GM18499 (cell line): ENCODE measurements around the gene XYLT1.
"Not testable (repeated sequence)": the region's sequence is repeated elsewhere in the genome, so short reads cannot be mapped to it uniquely, and the experiment has no call there.

Experiments used
- ATAC-seq: cut with Tn5 transposase; IDR thresholded peaks from one replicate; pipeline ENCODE4 v1.9.1; 2021; ENCODE audit warnings: moderate number of reproducible peaks; ENCODE audit not compliant: insufficient read depth, unreplicated experiment

Gene XYLT1

DNA sequence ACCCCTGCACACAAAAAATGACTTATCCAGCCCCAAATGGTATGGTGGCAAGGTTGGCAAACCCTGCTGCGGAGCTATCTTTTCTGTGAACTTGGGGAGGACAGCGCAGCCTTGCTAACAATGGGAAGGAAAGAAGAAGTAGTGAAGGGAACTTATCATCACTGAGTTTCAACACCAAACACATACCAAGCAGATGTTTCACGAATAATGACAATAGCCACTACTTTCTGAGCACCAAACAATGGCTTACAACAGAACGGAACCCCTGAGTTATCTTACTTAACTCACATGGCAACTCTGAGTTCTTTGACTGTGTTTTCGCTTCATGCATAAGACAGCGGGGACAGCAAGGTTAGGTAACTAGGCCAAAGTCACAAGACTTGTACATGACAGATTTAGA lies 148.9 kb downstream of the XYLT1 start:
- ATAC-seq: no peak

GRCh38 chr16:17320009-17320408 lies 150.8 kb downstream of the XYLT1 start:
- no peak for ATAC-seq

DNA sequence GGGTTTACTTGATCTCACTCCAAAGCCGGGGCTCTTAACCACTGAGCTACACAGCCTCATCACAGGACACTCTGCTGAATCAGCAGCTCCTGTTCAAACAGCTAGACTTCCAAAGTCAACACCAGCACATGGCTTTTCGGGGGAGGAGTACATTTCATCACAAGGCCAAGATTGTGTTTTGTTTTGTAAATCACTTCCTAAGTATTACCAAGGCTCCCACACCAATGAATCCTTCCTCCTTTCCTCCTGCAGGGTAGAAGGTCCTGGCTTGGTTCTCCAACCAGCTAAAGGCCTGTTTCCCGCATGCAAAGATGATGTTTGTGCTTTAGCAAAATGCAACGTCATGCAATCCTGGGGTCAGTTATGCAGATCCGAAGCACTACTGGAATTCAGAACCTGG lies 152.5 kb downstream of the XYLT1 start:
- ATAC-seq: no peak

DNA sequence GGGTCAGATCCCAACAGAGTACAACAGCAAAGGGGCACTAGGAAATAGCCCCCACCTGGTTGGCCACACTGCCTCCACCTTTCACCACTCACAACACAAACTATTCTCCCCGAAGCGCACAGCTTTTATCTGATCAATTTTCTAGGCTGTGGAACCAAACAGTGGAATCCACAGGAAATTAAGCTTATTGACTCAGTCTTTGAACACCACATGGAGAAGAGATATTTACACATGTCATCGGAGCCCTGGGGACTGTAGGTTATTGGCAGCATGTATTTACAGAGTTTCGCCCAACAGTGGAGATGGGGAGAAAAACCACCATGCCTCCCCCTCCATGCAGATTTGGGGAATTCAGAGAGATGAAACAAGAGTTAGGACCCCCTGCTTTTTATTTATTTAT lies 154.8 kb downstream of the XYLT1 start:
- no peak for ATAC-seq

GRCh38 chr16:17313793-17314547 lies 156.8 kb downstream of the XYLT1 start:
- no peak for ATAC-seq

- ATAC-seq: no peak
These were observed 157.6 kb downstream of the XYLT1 start for GRCh38 chr16:17313085-17313611.

- no peak for ATAC-seq
These were observed 158.6 kb downstream of the XYLT1 start for GRCh38 chr16:17312094-17312710.

DNA sequence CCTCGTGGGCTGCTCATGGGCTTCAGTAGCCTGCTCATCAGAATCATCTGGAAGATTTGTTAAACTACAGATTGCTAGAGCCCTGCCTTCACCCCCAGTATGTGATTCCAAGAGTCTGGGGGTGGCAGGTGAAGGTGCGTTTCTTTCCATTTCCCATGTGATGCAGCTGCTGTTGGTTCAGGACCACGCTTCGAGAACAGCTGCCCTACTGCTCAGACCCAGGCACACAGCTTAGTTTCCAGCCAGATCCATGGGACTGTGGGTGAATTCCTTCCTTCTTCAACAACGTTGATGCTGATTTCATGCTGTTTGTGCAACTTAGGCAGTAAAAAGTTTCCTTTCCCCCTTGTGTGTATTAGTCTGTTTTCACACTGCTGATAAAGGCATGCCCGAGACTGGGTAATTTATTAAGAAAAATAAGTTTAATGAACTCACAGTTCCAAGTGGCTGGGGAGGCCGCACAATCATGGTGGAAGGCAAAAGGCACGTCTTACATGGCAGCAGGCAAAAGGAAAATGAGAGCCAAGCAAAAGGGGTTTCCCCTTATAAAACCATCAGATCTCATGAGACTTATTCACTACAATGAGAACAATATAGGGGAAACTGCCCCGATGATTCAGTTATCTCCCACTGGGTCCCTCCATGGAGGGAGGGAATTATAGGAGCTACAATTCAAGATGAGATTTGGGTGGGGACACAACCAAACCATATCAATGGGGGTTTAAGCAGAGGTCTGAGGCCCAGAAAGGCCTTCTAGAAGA lies 159.2 kb downstream of the XYLT1 start:
- ATAC-seq: no peak

DNA sequence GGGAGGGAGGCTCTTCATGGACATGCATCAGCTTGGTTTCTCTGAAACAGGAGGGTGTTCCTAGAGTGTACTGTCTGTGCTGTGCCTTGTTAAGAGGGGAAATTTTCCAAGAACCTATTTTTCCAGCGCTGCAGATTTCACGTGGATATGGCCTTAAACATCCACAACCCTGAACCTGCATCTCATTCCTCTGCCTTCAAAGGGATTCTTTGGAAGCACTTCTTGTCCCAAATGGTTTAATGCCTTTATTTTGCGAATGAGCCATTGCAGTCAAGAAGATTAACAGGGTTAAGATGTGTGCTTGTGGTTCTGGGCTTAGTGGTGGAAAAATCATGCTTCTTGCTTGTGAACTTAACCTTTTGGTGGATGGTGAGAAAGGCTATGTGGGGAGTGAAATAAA lies 161.2 kb downstream of the XYLT1 start:
- ATAC-seq: no peak

DNA sequence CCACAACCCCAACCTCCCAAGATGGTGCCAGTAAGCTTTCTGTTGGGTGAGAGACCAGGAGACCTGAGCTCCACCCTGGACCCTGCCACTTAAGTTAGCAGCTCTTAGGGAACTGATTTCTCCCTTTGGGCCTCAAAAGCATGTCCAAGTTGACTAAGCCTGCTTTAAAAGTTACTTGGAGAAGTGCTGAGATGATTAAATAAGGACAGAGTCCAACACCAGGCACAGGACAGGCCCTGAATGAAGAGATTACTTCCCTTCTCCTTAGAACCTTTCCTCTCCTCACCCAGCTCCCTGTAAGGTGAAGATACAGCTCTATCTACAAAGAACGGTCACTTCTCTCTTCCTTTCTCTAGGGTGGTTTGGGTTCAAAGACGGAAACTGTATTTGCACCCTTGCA lies 162.6 kb downstream of the XYLT1 start:
- ATAC-seq: no peak

DNA sequence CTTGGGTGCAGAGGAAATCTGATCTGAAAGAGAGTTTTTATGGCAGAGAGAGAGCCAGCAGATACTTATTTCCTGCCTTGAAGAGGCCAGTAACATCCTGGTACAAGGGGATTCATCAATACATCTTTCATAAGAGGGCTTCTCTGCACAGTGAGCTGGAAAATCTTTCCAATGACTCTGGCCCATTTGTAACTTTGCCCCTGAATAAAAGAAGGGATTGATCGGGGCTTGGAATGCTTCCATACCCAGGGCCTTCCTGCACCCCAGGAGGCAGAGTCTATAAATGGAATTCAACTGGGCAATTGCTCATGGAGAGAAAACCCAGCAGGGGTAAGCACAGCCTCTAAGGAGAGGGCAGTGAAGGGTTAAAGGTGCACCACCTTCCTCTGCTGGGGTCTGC lies 163.3 kb downstream of the XYLT1 start:
- ATAC-seq: no peak

- no peak for ATAC-seq
These were observed 164.0 kb downstream of the XYLT1 start for GRCh38 chr16:17306745-17307144.

DNA sequence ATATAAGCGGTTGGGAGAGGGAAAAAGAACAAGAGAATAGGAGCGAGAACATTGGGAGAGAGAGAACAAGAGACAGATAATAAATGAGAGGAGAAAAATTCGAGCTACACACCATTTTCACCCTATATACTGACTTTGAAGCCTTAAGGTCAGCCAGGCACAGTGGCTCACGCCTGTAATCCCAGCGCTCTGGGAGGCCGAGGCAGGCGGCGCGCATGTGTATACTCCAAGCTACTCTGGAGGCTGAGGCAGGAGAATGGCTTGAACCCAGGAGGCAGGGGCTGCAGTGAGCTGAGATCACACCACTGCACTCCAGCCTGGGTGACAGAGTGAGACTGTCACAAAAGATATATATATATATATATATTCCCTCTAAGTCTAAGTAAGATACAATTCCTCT lies 164.5 kb downstream of the XYLT1 start:
- ATAC-seq: not testable (repeated sequence)

DNA sequence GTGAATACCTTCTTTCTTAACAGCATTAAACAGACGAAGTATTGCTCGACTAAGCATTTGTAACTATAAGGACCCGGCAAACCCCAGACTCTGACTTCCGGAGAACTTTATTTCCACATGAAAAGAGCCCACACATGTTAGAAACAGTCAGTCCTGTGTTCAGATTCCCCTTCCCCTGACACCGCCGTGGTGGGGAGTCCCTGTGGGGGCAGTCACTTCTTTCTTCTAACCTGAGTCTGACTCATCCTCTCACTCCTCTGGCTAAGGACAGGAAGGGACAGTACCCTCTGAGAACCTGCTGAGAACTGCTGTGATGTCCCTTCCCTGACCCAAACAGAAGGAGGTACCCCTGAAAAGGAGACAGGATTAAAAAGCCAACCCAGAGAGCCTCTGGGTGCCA lies 165.1 kb downstream of the XYLT1 start:
- no peak for ATAC-seq

DNA sequence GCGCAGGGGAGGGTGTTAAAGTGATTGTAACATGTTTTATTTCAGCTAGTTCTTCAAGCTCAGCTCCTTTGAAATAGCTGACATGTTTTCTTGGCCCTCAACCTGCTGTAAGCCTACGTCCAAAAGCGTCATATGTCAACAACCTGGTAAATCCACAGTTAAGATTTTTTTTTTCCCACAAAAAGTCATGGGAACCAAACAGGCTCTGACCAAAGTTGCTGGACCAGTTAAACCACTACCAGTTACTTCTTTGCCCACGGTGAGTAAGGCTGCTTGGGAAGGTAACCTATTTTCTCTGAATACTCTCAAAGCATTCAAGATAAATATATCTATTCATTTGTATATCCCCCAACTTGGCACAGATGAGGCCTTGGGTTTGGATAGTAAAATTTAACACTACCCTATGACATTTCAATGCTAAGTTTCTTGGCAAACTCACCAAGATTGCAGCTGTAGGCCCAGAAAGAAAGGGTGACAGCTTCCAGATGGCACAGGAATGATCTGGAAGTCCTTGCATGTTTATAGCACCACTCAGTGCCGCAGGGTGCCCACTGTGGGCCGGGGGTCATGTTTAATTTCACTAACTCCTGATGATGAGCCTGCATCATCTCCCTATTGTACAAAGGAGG lies 166.2 kb downstream of the XYLT1 start:
- ATAC-seq: no peak

DNA sequence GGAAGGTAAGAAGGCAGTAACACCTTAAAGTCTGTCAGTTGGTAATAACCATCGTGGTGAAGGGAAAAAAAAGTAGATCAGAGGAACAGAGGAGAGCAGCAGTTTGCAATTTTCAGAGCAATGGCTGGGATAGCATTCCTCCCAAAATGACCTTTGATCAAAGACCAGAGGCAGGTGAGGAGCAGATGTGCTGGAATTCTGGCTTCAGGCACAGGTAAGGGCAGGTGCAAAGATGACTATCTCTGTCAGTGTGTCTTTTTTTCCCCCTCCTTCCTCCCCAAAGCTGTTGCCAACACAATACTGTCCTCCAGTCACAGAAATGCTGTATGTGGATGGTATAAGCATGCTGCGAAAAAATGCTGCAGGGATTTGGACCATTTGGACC lies 166.7 kb downstream of the XYLT1 start:
- no peak for ATAC-seq

DNA sequence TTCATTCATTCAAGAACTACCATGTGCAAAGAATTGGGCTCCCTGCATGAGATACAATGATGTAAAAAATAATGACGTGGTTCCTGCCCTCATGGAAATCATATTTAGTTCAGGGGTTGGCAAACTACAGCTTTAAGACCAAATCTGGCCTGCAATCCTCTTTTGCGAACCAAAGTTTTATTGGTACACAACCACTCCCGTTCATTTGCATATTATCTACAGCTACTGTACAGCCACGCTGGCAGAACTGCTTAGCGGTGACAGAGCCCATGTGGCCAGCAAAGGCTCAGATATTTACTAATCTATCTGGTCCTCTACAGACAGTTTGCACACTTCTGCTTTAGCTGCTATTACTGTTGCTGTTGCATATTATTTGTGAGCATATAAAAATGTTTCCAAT lies 167.7 kb downstream of the XYLT1 start:
- ATAC-seq: no peak

- ATAC-seq: no peak
These were observed 168.1 kb downstream of the XYLT1 start for GRCh38 chr16:17302620-17303019.

GRCh38 chr16:17302214-17302613 lies 168.5 kb downstream of the XYLT1 start:
- ATAC-seq: peak; percentile 10

- ATAC-seq: peak; percentile 70
These were observed 169.1 kb downstream of the XYLT1 start for GRCh38 chr16:17301593-17302135.
